Stimulated activated CD8-positive, alpha-beta memory T cell treated with anti-CD3 and anti-CD28 coated beads, Interleukin-7, amount 100 ng/mL, for 24 hours (primary cell): ENCODE measurements around the gene NF2.

Source experiments
- DNase-seq: peaks from one replicate; pipeline ENCODE4 v3.0.0-alpha.2; 2020; ENCODE audit warnings: low read depth

The NF2 gene

GRCh38 chr22:29668673-29669072 is 65.2 kb downstream of the NF2 start:
- DNase-seq: no peak

- no peak for DNase-seq
These were observed 67.2 kb downstream of the NF2 start for GRCh38 chr22:29670626-29671025.

DNA sequence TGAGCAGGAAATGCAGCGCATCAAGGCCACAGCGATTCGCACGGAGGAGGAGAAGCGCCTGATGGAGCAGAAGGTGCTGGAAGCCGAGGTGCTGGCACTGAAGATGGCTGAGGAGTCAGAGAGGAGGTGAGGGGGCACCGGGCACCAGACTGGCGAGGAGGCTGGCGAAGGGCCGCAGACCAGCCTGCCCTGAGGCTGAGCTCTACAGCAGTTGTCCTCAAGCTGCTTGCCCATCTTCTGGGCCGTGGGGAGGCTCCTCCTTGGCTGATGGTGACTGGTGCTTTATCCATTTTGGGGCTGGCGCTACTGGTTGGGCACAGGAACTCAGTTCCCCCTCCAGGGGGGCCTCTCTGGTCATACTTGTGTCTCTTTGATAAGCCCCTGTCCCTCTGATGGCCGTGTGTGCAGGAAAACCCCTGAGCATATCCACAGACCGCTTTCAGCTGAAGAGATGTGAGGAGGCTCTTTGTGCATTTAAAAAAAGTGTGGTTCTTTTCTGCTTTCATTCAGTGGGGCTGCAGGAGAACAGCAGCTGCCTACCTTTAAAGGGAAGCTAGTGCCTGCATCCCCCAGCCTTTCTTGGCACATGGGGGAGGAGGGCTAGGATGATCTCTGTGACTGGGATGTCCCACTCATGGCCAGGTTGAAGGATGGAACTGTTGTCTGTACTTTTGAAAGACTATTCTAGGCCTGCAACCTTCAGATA is 70.1 kb downstream of the NF2 start:
- no peak for DNase-seq

DNA sequence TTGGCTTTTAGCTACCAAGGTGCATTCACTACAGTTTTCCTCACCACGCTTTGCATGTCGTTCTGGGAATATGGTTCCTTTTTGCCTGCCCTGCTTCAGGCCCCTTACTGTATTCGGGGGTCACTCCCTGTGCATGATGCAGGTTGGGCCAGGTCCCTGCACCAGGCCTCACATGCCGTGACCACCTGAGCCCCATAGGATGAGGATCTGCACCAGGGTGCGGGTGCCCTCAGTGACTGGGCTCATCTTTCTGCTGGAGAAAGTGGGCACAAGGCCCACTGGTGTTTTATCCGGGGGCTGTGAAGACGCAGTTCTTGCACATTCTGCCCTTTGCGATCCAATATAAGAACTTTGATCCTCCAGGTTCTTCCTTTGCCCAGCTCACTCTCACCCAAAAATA is 70.7 kb downstream of the NF2 start:
- DNase-seq: no peak

GRCh38 chr22:29679316-29679715 is 75.9 kb downstream of the NF2 start:
- DNase-seq: no peak

DNA sequence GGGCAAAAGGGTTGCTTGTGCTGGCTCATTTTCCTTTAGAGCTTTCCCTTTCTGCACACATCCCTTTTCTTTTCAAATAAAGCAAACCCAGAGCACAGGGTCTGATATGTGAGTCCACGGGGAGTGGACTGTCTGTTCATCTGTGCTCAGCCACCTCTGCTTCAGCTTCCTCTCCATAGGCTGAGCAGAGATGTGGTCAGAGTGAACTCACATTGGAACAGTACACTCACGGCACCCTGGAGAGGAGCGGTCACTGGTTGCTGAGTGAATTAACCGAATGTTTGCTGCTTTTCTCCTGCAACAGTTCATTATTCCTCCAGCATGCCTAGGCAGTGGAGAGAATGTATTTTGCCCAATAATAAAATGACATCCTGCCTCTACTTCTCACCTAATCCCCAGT is 80.1 kb downstream of the NF2 start:
- no peak for DNase-seq

GRCh38 chr22:29684244-29684643 is 80.8 kb downstream of the NF2 start:
- DNase-seq: no peak

- DNase-seq: no peak
These were observed 85.9 kb downstream of the NF2 start for GRCh38 chr22:29689206-29689879.

- peak; percentile 4 for DNase-seq
These were observed 86.4 kb downstream of the NF2 start for GRCh38 chr22:29689880-29690213.

- no peak for DNase-seq
These were observed 87.0 kb downstream of the NF2 start for GRCh38 chr22:29690476-29690875.

- DNase-seq: no peak
These were observed 88.3 kb downstream of the NF2 start for GRCh38 chr22:29691636-29692326.

DNA sequence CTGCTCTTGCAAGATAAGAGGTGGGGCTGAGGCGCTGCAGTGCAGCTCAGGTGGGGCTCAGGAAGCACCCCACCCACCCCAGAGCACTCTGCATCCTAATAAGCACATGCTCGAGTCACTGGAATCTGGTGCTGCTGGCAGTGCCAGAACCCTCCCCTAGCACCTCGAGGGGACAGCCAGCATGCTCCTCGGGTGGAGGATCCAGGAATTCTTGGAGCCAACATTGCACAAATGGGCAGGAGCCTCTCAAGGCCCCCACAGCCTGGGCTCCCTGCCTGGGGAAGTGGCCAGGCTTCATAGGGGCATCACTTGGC is 88.9 kb downstream of the NF2 start:
- DNase-seq: no peak

- no peak for DNase-seq
These were observed 89.7 kb downstream of the NF2 start for GRCh38 chr22:29693161-29693560.

DNA sequence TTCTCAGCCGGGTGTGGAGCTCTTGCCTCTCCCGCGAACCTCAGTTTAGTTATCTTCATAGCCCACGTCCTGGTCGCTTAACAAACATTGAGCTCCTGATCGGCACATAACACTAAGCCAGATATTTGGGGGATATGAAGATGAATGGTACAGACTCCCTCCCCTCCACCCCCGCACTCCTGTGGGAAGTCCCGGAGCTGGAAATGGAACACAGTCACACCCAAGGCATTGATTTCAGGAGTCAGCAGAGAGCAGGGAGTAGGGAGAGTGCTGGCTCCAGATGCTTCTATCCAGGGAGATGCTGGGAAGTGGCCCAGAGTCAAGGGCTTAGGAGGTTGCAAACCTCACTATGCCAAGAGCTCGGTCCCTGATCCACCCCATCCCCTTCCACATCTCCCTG is 90.2 kb downstream of the NF2 start:
- DNase-seq: no peak

GRCh38 chr22:29695129-29695926 is 91.9 kb downstream of the NF2 start:
- no peak for DNase-seq

- DNase-seq: no peak
These were observed 94.6 kb downstream of the NF2 start for GRCh38 chr22:29697853-29698598.

DNA sequence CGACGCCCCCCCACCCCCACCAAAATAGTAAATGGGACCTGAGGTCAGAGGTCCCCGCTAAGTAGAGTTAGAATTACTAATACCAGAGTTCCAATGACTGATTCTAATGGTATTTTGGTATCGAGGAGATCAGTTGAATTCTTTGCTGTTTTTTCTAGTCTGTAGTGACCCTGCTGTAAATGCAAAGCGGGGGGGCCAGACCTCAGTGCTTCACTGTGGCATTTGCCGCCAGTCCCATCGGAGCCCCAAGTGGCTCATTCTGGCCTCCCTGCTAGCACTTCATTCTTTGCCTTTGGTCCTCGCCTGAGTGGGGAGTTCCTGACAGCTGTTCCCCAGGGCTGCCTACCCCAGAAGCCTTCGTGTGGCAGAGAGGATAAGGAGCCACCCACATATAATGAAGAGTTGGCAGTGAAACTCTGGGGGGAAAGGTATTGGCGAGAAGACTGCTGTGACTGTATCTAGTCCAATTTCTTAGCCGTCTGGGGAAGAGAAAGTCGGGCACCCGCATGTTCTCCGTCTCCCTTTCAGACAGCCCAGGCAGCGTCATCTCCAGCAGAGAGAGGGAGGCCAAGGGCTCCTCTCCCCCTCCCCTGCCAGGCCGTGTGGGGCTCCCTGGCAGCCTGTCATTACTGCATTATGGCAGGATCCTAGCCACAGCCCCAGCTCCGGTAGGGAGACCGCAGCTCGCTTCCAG is 96.9 kb downstream of the NF2 start:
- DNase-seq: no peak

GRCh38 chr22:29700900-29701154 is 97.4 kb downstream of the NF2 start:
- no peak for DNase-seq

DNA sequence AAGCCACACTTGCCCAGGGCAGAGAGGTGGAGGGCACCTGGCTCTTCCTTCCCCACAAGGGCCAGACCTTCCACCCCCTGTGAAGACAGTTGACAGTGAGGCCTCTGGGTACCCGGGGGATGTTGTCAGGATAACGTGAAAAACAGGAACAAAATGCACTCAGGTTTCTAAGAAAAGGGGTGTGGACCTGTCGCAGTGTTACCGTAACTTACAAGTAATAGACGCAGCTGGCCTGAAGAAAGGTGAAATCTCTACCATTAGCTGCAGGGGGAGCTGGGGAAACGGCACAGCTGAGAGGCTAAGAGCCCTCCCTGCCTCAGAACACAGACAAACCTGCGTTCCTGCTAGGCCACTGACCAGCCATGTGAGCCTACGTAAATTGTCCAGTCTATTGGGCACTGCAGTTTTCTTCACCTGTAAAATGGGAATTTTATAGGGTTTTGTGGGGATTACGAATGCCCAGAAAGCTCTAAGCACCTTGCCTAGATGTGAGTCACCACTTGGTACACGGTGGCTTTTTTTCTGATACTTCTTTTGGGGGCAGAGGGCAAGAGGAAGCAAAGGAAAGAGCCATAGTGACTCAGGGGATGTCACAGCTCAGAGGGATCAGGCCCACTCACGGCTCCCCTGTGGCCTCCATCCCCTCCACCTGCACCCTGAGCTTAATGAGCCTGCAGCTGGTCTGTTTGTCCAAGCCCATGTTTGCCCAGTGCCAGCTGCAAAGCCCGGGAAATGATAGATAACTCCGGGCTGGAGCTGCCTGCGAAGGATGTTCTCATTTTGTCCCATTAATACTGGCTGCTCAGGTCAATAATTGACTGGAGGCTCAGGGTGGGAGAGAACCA is 97.9 kb downstream of the NF2 start:
- DNase-seq: no peak

DNA sequence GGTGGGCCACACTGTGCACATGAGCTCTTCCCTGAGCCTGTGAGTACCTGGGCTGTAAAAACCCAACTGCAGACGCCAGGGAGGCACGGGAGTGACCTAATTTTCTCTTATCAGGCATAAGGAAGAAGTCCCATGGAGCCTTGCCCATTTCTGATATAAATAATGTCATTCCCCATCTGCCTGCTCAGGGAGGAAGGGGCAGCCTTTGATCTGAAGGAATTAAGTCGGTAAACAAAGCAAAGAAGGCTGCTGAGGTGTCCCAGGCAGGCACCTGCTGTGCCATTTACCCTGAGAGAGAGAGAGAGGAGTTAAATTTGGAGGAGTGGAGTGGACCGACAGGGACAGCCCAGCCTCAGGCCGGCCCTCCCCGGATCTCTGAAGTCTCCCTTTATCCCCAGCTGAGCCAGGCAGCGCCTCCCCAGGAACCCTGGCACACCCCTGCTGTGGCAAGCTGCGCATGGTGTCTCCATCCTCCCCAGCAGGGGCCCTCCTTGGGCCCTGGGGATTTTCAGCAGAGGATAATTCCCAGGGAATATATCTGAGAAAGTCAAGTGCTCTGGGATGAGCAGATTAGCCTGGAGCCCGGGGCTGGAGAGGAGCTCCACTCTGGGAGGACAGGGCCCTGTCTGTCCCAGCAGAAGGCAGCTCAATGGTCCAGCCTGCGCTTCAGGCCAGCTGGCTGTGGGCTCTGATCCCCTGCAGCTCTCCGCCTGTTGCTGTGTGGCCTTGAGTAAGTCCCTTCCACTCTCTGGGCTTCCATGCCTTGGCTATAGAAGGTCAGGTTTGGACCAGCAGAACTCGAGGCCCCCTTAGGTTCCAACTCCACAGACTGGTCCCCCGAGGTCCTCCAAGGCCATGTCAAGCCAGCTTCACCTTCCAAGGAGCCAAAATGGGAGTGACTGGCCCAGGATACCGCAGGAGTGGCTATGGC is 98.8 kb downstream of the NF2 start:
- DNase-seq: no peak
